Transverse colon (tissue), 4 donors: Measurements from ENCODE around the gene SEPTIN2. TPM values are rescaled to one million over a fixed set of nuclear protein-coding genes. Genes with fewer than 3 reads are reported as not detected.

ENCODE experiments used
- DNase-seq: peaks from one replicate; pipeline ENCODE4 v3.0.0-alpha.2; 2019
- H3K27ac ChIP-seq, 4 donors: fragments of 200-600 bp; sonication (generic); 2 replicates each; pipeline ENCODE4 v1.5.1; 2016 to 2018; ENCODE audit warnings: inconsistent platforms in 4 of 4
- H3K27me3 ChIP-seq: fragments of 200-600 bp; sonication (generic); 2 replicates; pipeline ENCODE4 v1.5.1; 2017; ENCODE audit warnings: inconsistent platforms
- H3K36me3 ChIP-seq, 4 donors: fragments of 200-600 bp; sonication (generic); 2 replicates each; pipeline ENCODE4 v1.5.1; 2017 to 2019; ENCODE audit warnings: inconsistent platforms in 4 of 4
- H3K4me1 ChIP-seq, 4 donors: fragments of 200-600 bp; sonication (generic); 2 replicates each; pipeline ENCODE4 v1.5.1; 2017 to 2020; ENCODE audit warnings: inconsistent platforms in 4 of 4
- H3K4me3 ChIP-seq, 4 donors: fragments of 200-600 bp; sonication (generic); 1 replicate in 1 of 4; 2 replicates in 3 of 4; pipeline versions ENCODE4 v1.5.1 to v1.6.1; 2017 to 2019; ENCODE audit warnings: inconsistent platforms in 4 of 4
- H3K9me3 ChIP-seq, 2 donors: fragments of 200-600 bp; sonication (generic); 2 replicates each; pipeline ENCODE4 v1.5.1; 2017 to 2019; ENCODE audit warnings: inconsistent platforms in 2 of 2
- EP300 ChIP-seq: sonication (generic); formaldehyde crosslinking; IDR thresholded peaks from one replicate; pipeline ENCODE4 v1.6.1; 2017; ENCODE audit warnings: antibody characterized with exemption, low read depth
- POLR2A ChIP-seq: fragments of 450-650 bp; IDR thresholded peaks from one replicate; pipeline ENCODE4 v1.6.1; 2016; ENCODE audit warnings: antibody characterized with exemption, mild to moderate bottlenecking, moderate library complexity
- POLR2AphosphoS5 ChIP-seq, 3 donors: sonication (generic); formaldehyde crosslinking; IDR thresholded peaks; one replicate each; pipeline ENCODE4 v1.6.1; 2016; ENCODE audit warnings: antibody characterized with exemption in 3 of 3
- WGBS, 2 donors: methylation state at CpG; one replicate each; pipeline ENCODE4 v1.1.5; 2018; ENCODE audit warnings: low coverage in 1 of 2; 5-methylcytosine and 5-hydroxymethylcytosine counted together
- in situ Hi-C, 4 donors: fragments of 200-750 bp; cut with MboI; loops; one replicate each; pipeline versions ENCODE4 v1.15.0 to v1.15.1; 2017; ENCODE audit warnings: low sequenced_read_pairs in 3 of 4, low pct_ligation_motif_present in 1 of 4, low pct_unique_long_range_greater_than_20kb in 1 of 4
- intact Hi-C: fragments of 100-400 bp; cut with DNase I; formaldehyde crosslinking; loops from one replicate; pipeline ENCODE4 v1.15.1; 2023; ENCODE audit warnings: low total_unique reads
- total RNA-seq, 4 donors: library from RNA; depleted of rRNA; stranded (reverse); fragments of >200 nt; gene quantifications; one replicate each; pipeline ENCODE4 v1.1.0, GENCODE V29; 2016
- TF ChIP-seq, protein P1 (sequence below), 5 experiments: fragments of 200-600 bp in 3 of 5; fragments of 450-650 bp in 2 of 5; sonication (generic) in 3 of 5; IDR thresholded peaks; 1 replicate in 2 of 5; 2 replicates in 3 of 5; pipeline ENCODE4 v1.5.1; 2016 to 2017; ENCODE audit warnings: antibody characterized with exemption in 5 of 5, inconsistent platforms in 3 of 5, mild to moderate bottlenecking in 2 of 5, moderate library complexity in 1 of 5

Gene SEPTIN2
- total RNA-seq, 4 donors from 2014 or later = 116 to 264 (median 180) TPM

DNA sequence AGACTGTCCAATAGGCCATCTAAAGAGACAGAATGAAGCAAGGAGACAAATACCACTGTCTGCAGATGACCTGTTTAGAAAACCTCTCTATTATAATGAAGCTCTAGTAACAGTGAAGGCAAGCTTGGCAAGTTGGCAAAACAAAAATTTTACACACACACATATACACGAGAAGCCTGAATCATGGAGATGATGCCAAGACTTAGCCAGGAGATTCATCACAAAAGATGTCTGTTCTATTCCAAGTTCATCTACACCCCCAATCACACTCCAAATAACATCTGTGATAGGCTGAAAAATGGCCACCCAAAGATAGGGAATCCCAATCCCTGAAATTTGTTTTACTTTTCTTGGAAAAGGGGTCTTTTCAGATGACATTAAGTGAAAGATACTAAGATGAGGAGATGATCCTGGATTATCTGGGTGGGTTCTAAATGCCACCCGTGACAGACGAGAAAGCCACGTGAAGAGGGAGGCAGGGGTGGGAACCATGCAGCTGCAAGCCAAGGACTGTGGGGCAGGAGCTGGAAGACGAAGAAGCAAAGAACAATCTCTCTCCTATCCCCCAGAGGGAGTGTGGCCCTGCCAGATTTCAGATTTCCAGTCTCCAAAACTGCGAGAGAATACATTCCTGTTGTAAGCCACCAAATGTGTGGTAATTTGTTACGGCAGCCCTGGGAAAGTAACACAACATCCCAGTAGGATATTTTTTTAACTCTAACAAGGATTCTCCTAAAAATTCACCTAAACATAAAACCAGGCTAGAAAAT, 20.2 kb upstream of the SEPTIN2 start:
- no peak for DNase-seq
- in situ Hi-C loops = no loop called here
- H3K36me3 ChIP-seq = no peaks in the 10 kb centered on the region
- H3K27me3 ChIP-seq = no peaks in the 10 kb centered on the region
- no peaks in the 10 kb centered on the region for H3K9me3 ChIP-seq
- peaks cover 0 to 8% (median 0%) of the 10 kb centered on the region in 4 donors for H3K4me1 ChIP-seq
- H3K27ac ChIP-seq = no peak overlapping the region
- WGBS, 2 donors = 84 to 92% methylated on average over 7 of the region's 7 CpGs
- intact Hi-C loops = no loop called here
- TF ChIP-seq EP300 (no peak), POLR2AphosphoS5 (IDR thresholded peaks at IDR 0.05) (no peak), POLR2A (no peak)
- TF ChIP-seq, protein P1, sequence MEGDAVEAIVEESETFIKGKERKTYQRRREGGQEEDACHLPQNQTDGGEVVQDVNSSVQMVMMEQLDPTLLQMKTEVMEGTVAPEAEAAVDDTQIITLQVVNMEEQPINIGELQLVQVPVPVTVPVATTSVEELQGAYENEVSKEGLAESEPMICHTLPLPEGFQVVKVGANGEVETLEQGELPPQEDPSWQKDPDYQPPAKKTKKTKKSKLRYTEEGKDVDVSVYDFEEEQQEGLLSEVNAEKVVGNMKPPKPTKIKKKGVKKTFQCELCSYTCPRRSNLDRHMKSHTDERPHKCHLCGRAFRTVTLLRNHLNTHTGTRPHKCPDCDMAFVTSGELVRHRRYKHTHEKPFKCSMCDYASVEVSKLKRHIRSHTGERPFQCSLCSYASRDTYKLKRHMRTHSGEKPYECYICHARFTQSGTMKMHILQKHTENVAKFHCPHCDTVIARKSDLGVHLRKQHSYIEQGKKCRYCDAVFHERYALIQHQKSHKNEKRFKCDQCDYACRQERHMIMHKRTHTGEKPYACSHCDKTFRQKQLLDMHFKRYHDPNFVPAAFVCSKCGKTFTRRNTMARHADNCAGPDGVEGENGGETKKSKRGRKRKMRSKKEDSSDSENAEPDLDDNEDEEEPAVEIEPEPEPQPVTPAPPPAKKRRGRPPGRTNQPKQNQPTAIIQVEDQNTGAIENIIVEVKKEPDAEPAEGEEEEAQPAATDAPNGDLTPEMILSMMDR (IDR thresholded peaks at IDR 0.05) = no peak
- no peak overlapping the region for H3K4me3 ChIP-seq

DNA sequence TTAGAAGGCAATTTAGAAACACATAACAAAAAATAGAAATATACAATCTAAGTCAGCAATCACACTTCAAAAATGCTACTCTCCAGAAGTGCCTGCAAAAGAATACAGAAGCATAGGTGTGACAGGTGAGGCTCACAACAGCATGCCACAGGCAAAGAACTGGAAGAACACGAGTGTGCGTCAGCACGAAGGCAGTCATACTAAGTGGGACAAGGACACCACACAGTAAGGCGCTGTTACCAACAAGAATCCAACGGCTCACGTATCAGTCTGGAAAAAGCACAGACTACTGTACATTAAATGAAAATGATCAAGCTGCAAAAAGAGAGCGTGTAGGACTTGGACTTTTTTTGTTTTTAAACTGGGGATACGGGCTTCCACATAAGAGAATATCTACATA, 19.0 kb upstream of the SEPTIN2 start:
- 92 to 94% methylated on average over 8 of the region's 8 CpGs for WGBS, 2 donors
- Histone ChIP-seq H3K27me3 (no peaks in the 10 kb centered on the region), H3K27ac (no peak overlapping the region), H3K9me3 (no peaks in the 10 kb centered on the region), H3K36me3 (no peaks in the 10 kb centered on the region), H3K4me1 (peaks cover 0 to 8% (median 0%) of the 10 kb centered on the region in 4 donors), H3K4me3 (no peak overlapping the region)
- TF ChIP-seq POLR2A (no peak), EP300 (no peak), POLR2AphosphoS5 (IDR thresholded peaks at IDR 0.05) (no peak)
- TF ChIP-seq, protein P1 (IDR thresholded peaks at IDR 0.05) = no peak
- in situ Hi-C loops (no loop called here), intact Hi-C loops (no loop called here)
- DNase-seq = no peak

GRCh38 chr2:241298673-241299072, 17.1 kb upstream of the SEPTIN2 start:
- WGBS, 2 donors = 83 to 87% methylated on average over 3 to 5 of the region's 5 CpGs
- TF ChIP-seq EP300 (no peak), POLR2AphosphoS5 (IDR thresholded peaks at IDR 0.05) (no peak), POLR2A (no peak)
- TF ChIP-seq, protein P1 (IDR thresholded peaks at IDR 0.05) = no peak

GRCh38 chr2:241300000-241300399, 15.7 kb upstream of the SEPTIN2 start:
- DNase-seq = no peak
- no peak overlapping the region for H3K4me3 ChIP-seq
- TF ChIP-seq, protein P1 (IDR thresholded peaks at IDR 0.05) = no peak
- TF ChIP-seq POLR2AphosphoS5 (IDR thresholded peaks at IDR 0.05) = no peak
- H3K9me3 ChIP-seq = no peaks in the 10 kb centered on the region
- no peaks in the 10 kb centered on the region for H3K27me3 ChIP-seq
- intact Hi-C loops (no loop called here), in situ Hi-C loops (no loop called here)
- 78% methylated on average over 4 to 12 of the region's 12 CpGs for WGBS, 2 donors
- H3K4me1 ChIP-seq = peaks cover 0 to 11% (median 4%) of the 10 kb centered on the region in 4 donors
- no peaks in the 10 kb centered on the region for H3K36me3 ChIP-seq
- no peak overlapping the region for H3K27ac ChIP-seq

More at GRCh38 chr2:241298673-241299072, 17.1 kb upstream of the SEPTIN2 start:
- Histone ChIP-seq H3K9me3 (no peaks in the 10 kb centered on the region), H3K36me3 (no peaks in the 10 kb centered on the region), H3K4me1 (peaks cover 0 to 9% (median 0%) of the 10 kb centered on the region in 4 donors), H3K4me3 (no peak overlapping the region), H3K27me3 (no peaks in the 10 kb centered on the region), H3K27ac (no peak overlapping the region)
- no peak for DNase-seq
- intact Hi-C loops (no loop called here), in situ Hi-C loops (no loop called here)
